ENCODE data around the gene TNFRSF12A.
"Not testable (repeated sequence)": the region's sequence is repeated elsewhere in the genome, so short reads cannot be mapped to it uniquely, and the experiment has no call there.

TNFRSF12A gene

GRCh38 chr16:3069146-3069545 is 49.0 kb downstream of the TNFRSF12A start:
- DNase-seq: not testable (repeated sequence)

DNA sequence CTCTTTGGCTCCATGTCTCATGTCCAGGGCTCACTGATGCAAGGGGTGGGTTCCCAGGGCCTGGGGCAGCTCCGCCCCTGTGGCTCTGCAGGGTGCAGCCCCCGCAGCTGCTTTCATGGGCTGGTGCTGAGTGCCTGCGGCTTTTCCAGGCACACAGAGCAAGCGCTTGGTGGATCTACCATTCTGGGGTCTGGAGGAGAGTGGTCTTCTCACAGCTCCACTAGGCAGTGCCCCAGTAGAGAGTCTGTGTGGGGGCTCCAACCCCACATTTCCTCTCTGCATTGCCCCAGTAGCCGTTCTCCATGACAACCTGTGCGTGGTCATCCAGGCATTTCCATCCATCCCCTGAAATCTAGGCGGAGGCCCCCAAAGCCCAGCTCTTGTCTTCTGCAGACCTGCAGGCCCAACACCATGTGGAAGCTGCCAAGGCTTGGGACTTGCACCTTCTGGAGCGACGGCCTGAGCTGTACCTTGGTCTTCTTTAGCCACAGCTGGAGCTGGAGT is 50.5 kb downstream of the TNFRSF12A start:
- DNase-seq: peak; percentile 55

GRCh38 chr16:3071655-3072054 is 51.5 kb downstream of the TNFRSF12A start:
- DNase-seq: peak; percentile 31

All from activated CD4-positive, alpha-beta T cell treated with anti-CD3 and anti-CD28 coated beads, Interleukin-10, Interleukin-2, amounts not matched to agents 100 ng/mL and 50 ng/mL, durations not matched to agents 16 hours and 8 hours (primary cell).